IMR-90 (cell line): ENCODE data around the gene R3HDM2.

Experiments used
- CEBPB ChIP-seq: IDR thresholded peaks from 2 replicates; pipeline ENCODE4 v1.6.1; 2012; ENCODE audit warnings: low read depth, low read length, improper control_type of control experiment
- FOS ChIP-seq: fragments of 150-350 bp; IDR thresholded peaks from 2 replicates; pipeline ENCODE4 v1.6.1; 2016; ENCODE audit warnings: low read depth, low read length
- POLR2A ChIP-seq: IDR thresholded peaks from 2 replicates; pipeline ENCODE4 v1.6.1; 2012; ENCODE audit warnings: mild to moderate bottlenecking, low read depth, low read length
- TF ChIP-seq, protein P1 (sequence below): conservative IDR thresholded peaks from 2 replicates; pipeline ENCODE4 v1.5.1; 2012; ENCODE audit warnings: mild to moderate bottlenecking, low read depth, low read length, improper control_type of control experiment

DNA sequence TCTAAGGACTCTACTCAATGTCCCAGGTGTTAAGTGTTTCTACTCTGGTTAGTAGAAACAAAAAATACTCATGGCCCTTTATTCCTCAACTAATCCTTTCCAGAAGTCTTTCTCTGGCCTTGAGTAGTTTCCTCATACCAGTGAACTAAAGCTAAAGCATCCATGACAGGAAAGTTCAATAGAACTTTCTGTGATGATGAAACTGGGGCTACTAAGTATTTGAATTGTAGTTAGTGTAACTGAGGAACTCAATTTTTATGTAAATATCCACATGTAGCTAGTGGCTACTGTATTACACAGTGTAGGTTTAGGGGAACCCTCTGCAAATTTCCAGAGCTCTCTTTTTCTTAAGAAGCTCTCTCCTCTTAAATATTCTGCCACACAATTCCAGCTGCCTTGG, 63.7 kb downstream of the R3HDM2 start:
- TF ChIP-seq POLR2A = no peak
- TF ChIP-seq, protein P1, sequence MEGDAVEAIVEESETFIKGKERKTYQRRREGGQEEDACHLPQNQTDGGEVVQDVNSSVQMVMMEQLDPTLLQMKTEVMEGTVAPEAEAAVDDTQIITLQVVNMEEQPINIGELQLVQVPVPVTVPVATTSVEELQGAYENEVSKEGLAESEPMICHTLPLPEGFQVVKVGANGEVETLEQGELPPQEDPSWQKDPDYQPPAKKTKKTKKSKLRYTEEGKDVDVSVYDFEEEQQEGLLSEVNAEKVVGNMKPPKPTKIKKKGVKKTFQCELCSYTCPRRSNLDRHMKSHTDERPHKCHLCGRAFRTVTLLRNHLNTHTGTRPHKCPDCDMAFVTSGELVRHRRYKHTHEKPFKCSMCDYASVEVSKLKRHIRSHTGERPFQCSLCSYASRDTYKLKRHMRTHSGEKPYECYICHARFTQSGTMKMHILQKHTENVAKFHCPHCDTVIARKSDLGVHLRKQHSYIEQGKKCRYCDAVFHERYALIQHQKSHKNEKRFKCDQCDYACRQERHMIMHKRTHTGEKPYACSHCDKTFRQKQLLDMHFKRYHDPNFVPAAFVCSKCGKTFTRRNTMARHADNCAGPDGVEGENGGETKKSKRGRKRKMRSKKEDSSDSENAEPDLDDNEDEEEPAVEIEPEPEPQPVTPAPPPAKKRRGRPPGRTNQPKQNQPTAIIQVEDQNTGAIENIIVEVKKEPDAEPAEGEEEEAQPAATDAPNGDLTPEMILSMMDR = no peak
- TF ChIP-seq CEBPB = 0 out of 2 replicates have a peak, but pooled peaks have one; percentile 35
- TF ChIP-seq FOS = no peak
